ENCODE data around the gene FAM131B.
"Not testable (repeated sequence)": the region's sequence is repeated elsewhere in the genome, so short reads cannot be mapped to it uniquely, and the experiment has no call there.

The FAM131B gene

GRCh38 chr7:143362131-143363015 lies at the start of gene FAM131B:
Gene FAM131B (minus strand): TSS chr7:143362713. CDS start chr7:143362603, 110 bp downstream.
- peak; percentile 50 for DNase-seq (ENCODE audit: low spot score)

DNA sequence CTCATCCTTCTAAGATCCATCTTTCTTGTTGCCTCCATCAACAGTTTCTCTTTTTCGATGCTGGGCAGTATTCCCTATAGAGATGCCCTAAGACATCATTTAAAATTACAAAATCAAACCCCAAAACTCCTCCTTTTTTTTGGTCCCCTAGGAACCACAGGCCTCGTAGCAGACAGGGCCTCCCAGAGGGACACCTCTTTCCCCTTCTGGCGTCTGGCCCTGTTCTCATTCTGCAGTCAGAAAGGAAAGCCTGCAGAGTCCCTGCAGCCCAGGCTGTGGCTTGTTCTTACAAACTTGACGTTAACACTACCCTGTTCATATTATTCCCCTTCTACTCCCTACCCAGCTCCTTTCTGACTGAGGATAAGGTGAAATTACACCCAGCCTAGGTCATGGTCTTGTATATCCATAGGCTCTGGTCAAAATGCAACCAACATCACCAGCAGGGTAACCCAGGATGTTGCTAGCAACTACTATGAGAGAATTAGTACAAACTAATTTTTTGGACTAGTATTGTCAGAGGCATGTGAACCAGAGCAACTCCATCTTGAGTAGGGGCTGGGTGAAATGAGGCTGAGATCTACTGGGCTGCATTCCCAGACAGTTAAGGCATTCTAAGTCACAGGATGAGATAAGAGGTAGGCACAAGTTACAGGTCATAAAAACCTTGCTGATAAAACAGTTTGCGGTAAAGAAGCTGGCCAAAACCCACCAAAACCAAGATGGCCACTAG lies 49.6 kb upstream of the FAM131B start:
- no peak for DNase-seq (ENCODE audit: low spot score)

DNA sequence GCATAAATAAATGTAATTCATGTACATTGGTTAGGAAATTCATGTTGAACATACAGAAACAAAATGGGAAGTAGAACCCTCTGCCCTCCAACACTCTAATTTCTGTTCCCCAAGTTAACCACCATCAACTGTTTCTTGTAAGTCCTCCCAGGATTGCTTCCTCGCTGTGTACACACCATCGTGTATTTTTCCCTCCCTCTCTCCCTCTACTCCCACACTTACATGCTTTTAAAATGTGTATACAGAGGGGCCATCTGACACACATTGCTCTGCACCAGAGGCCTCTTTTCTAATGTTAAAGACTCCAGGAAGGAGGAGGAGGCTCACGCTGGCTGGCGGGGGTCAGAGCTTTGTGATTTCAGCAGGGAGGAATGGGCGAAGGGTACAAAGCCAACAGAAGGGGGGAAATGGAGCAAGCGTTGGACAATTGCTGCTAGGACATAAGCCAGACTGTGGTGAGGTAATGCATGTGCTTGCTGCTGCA lies 48.0 kb upstream of the FAM131B start:
- no peak for DNase-seq (ENCODE audit: low spot score)

DNA sequence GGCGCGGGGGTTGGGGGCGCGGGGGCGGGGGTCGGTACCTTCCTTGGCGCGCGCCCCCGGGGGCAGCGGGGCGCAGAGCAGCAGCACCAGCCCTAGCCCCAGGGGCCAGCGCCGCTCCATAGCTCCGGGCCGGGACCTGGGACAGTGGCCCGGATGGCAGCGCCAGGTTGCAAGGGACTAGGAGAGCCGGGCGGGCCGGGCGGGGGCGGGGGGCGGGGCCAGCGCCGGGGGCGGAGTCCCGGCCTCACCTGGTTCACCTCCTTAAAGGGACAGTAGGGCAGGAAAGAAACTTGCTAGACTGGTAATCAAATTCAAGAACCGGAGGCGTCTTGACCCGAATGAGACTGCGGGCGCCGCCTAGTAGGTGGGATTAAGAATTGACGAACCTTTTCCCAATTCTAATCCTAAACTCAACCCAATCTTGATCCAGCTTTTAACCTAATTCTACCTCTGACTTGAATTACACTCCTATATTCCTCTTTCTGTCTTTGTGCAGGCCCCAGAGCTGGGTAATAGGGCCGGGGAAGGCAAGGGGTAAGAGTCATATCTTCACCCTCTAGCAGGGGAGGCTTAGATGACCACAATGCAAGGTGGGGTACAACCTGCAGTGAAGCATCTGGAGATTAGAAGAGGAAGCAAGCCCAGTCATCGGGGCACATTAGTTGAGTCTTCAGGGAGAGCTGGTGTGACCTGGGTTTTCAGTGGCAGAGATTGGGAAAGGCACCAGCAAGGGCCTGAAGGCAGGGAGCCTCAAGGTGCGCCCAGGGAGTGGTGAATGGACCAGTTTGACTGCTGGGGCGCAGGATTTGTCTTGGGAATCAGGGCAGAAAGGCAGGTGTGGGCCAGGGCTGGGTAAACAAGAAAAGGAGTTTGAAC lies 46.4 kb upstream of the FAM131B start, which contains the start of gene EPHA1:
TSS of gene EPHA1 (minus strand) at position 171 of the 876 bp plus-strand sequence. CDS start at position 120, 51 bp downstream.
- no peak for DNase-seq (ENCODE audit: low spot score)

DNA sequence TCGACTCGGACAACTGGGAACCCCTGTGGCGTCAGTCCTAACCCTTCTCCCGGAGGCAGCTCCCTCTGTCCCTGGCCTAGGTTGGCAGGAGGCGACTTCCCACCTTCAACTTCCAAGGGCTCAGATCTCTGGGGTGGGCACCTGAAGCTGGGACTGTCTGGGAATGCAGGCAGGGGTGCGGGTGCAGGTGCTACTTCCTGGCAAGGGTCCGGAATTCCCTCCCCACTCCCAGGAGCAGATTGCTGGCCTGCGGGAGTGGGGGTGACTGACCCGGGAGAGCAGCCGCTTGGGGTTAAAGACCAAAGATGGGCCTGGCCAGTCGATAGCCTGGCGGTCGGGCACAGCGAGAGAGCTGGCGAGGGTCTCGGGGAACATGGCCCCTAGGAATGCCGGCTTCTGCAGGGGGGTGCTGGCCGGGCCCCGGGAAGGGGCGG lies 45.8 kb upstream of the FAM131B start:
- DNase-seq (ENCODE audit: low spot score), result no peak

DNA sequence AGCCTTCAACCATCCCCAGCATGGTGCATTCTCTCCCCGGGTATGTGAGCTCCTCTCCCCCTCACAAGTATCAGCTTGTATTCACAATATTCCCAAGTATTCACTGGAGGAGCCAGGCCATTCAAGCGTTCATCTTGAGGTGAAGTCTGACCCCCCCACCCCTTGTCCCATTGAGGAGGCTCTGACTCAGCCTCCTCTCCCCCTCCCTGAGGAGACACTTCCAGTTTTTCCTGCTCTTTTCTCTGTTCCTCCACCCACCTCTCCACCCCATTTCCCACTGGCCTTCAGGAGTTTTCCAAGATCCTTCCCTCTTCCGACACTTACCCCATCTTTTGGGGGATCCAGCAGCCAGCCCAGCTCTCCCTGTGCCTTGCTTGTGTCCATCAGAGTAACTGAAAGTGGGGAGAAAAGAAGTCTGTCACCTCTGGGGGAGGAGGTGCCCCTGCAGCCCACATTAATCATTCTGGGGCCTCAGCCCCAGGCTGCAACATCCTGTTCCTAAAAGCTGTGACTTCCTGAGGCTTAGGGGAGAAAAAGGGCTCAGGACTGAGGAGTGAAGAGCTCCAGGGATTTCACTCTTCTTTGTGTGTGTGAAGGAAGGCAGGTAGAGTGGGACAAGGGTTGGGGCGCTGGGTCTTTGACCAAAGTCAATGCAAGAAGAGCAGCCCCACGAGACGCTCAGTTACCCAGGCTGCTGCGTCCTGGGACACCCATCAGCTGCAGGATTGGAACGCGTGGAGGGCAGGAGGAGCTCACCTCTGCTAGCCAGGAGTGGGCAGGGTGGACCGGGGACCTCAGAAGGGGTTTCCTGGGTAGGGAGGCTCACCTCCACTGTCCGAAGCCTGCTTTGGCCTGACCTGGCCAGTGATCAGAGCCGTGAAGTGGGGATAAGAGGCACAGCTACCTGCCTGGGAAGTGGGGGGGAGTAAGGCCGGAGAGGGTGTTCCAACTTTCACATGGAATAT lies 45.1 kb upstream of the FAM131B start:
- no peak for DNase-seq (ENCODE audit: low spot score)

DNA sequence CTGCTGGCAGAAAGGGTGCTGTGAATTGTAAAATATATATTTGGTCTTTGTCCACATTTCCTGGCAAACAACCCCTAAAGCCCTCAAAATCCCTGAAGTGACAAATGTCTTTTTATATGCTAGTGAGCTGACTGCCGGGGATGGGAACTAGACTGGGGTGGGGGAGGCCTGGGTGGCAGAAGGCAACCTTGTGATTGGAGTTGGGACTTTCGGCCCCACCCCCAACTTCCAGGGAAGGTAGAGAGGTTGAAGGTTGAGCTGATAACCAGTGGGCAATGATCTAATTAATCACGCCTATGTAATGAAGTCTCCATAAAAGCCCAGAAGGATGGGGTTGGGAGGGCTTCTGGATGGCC lies 43.5 kb upstream of the FAM131B start:
- DNase-seq (ENCODE audit: low spot score), result no peak

GRCh38 chr7:143405173-143406001 lies 42.9 kb upstream of the FAM131B start:
- DNase-seq (ENCODE audit: low spot score), result no peak

DNA sequence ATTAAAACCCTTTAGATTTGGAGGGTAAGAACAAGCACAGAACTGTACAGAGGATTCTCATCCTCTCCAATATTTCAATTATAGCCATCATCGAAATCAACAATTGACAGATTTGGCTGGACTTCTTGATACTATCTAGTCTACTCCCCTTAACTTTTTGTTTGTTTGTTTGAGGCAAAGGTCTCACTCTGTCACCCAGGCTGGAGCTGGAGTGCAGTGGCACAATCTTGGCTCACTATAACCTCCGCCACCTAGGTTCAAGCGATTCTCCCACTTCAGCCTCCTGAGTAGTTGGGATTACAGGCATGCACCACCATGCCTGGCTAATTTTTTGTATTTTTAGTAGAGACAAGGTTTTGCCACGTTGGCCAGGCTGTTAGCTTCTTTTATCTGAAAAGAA lies 39.7 kb upstream of the FAM131B start:
- not testable (repeated sequence) for DNase-seq (ENCODE audit: low spot score)

- no peak for DNase-seq (ENCODE audit: low spot score)
Measured at GRCh38 chr7:143401265-143401664, 38.8 kb upstream of the FAM131B start.

- no peak for DNase-seq (ENCODE audit: low spot score)
Measured at GRCh38 chr7:143399642-143400041, 37.1 kb upstream of the FAM131B start.

GRCh38 chr7:143399151-143399550 lies 36.6 kb upstream of the FAM131B start:
- no peak for DNase-seq (ENCODE audit: low spot score)

GRCh38 chr7:143398616-143399015 lies 36.1 kb upstream of the FAM131B start:
- DNase-seq (ENCODE audit: low spot score), result no peak

DNA sequence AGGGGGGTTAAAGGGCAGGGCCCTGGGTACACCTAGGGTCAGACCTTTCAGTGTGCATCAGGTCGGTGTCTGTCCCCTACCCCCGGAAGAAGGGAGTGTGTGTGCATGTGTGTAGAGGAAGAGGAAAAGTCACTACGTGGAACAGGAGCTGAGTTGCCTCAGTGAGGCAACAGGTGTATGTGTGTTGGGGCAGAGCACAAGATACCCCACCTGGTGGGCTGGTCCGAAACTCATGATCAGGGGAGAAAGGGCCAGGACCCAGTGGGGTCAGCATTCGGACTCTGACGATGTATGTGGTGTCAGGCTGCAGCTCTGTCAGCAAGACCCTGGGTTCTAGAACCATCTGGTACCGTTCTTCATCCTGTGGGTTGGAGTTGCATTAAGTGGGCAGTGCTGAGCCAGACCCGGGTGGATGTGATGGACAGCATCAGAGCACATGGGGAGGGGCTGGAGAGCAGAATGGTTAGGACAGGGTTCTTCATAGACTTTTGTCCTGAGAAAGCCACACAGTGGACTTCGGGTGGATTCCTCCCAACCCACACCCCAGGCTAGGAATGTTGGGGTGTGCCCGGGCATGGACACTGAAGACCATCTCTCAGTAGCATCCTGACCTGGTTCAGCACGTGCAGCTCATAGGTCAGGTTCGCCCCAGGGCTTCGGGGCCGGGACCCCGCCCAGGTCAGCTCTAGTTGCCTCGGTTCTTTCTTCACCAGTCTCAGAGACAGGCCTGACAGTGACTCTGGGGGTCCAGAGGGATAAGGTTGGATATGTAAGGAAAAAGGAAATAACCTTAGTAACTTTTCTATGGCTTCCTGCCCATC lies 35.4 kb upstream of the FAM131B start:
- no peak for DNase-seq (ENCODE audit: low spot score)

- DNase-seq (ENCODE audit: low spot score), result peak; percentile 68
Measured at GRCh38 chr7:143396625-143397556, 34.4 kb upstream of the FAM131B start.

- no peak for DNase-seq (ENCODE audit: low spot score)
Measured at GRCh38 chr7:143396182-143396581, 33.7 kb upstream of the FAM131B start.

DNA sequence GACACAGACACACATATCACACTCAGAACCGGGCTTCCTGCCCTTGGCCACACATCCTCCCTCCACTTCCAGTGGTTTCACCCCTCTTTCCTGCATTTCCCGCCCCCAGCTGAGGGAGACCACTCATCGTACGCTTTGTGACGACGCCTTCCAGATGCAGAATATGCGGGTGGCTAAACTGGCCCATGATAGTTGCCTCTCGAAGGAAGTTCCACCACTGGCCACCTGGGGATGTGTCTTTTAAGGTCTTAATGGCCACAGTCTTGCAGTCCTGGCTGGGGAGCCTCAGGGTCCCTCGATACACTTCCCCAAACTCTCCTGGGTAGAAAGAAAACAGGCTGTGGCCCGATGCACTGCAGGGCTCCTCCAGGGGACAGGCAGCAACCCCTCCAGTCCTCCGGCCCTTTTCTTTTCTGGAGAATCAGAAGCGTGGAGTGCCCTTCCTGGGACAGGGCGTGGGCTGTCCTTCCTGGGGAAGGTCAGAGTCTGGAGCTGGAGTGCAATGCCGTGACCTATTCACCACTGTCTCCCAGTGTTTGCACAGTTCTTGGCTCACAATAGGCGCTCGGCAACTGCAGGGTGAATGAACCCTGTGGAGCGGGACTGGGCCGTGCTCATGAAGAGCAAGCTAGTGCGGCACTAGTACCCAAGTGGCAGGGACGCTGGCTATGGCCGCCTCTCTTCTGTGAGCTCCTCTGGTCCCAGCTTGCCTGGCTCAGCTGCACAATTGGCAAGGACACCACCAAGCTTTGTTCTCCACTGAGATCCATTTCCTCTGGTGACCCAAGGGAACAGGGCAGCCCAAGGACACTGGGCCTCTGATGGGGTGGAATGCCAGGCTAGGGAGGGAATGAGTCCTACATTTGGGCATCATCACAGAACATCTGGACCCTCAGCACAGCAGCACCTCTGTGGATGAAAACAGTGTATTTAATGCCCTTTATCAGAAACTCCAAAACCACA lies 33.0 kb upstream of the FAM131B start:
- DNase-seq (ENCODE audit: low spot score), result peak; percentile 89
